NCI-H1105 (cell line): Measurements from ENCODE around the gene MBOAT7.
A peak's percentile ranks its signal among the peaks of the same experiment; 100 is the strongest.
"Not testable (repeated sequence)": the region's sequence is repeated elsewhere in the genome, so short reads cannot be mapped to it uniquely, and the experiment has no call there.

ENCODE experiments used
- DNase-seq: peaks from one replicate; lab custom pipeline; 2025; lab: John Stamatoyannopoulos, UW

Gene MBOAT7

GRCh38 chr19:54189145-54189734 is at the start of gene MBOAT7:
Gene MBOAT7, minus strand, starts transcription at chr19:54189580. Its CDS starts 1,072 bp downstream, at chr19:54188508.
- DNase-seq, result no peak

- no peak for DNase-seq
These were observed 44.6 kb upstream of the MBOAT7 start for GRCh38 chr19:54233941-54234340.

GRCh38 chr19:54231077-54231931 is 41.9 kb upstream of the MBOAT7 start:
- peak; percentile 91 for DNase-seq

- DNase-seq, result no peak
These were observed 40.7 kb upstream of the MBOAT7 start for GRCh38 chr19:54230031-54230430.

- DNase-seq, result no peak
These were observed 39.8 kb upstream of the MBOAT7 start for GRCh38 chr19:54229146-54229545.

GRCh38 chr19:54224619-54225018 is 35.2 kb upstream of the MBOAT7 start:
- DNase-seq, result not testable (repeated sequence)

- not testable (repeated sequence) for DNase-seq
These were observed 34.5 kb upstream of the MBOAT7 start for GRCh38 chr19:54223937-54224281.

- not testable (repeated sequence) for DNase-seq
These were observed 34.0 kb upstream of the MBOAT7 start for GRCh38 chr19:54223277-54223936.

GRCh38 chr19:54222474-54223276 is 33.3 kb upstream of the MBOAT7 start, which contains the start of gene LILRB3:
Gene LILRB3, minus strand, starts transcription at chr19:54223007. Its CDS starts 31 bp downstream, at chr19:54222976.
- DNase-seq, result not testable (repeated sequence)

GRCh38 chr19:54221947-54222346 is 32.6 kb upstream of the MBOAT7 start:
- not testable (repeated sequence) for DNase-seq

- not testable (repeated sequence) for DNase-seq
These were observed 30.3 kb upstream of the MBOAT7 start for GRCh38 chr19:54219702-54220101.

GRCh38 chr19:54218960-54219661 is 29.7 kb upstream of the MBOAT7 start:
- no peak for DNase-seq

GRCh38 chr19:54218259-54218658 is 28.9 kb upstream of the MBOAT7 start:
- DNase-seq, result no peak

- DNase-seq, result not testable (repeated sequence)
These were observed 28.3 kb upstream of the MBOAT7 start for GRCh38 chr19:54217517-54218247.

- no peak for DNase-seq
These were observed 27.5 kb upstream of the MBOAT7 start for GRCh38 chr19:54216869-54217268.

GRCh38 chr19:54214734-54215133 is 25.4 kb upstream of the MBOAT7 start:
- DNase-seq, result not testable (repeated sequence)

GRCh38 chr19:54214217-54214616 is 24.8 kb upstream of the MBOAT7 start:
- DNase-seq, result not testable (repeated sequence)

GRCh38 chr19:54211235-54211634 is 21.9 kb upstream of the MBOAT7 start:
- no peak for DNase-seq

- peak; percentile 92 for DNase-seq
These were observed 20.6 kb upstream of the MBOAT7 start for GRCh38 chr19:54209811-54210494.
